ENCODE data around the gene TP53BP2. TPM values are rescaled to one million over a fixed set of nuclear protein-coding genes. Genes with fewer than 3 reads are reported as not detected.
"Not testable (repeated sequence)": the region's sequence is repeated elsewhere in the genome, so short reads cannot be mapped to it uniquely, and the experiment has no call there.

The TP53BP2 gene
- total RNA-seq, 1 donor, result 38.0 TPM

DNA sequence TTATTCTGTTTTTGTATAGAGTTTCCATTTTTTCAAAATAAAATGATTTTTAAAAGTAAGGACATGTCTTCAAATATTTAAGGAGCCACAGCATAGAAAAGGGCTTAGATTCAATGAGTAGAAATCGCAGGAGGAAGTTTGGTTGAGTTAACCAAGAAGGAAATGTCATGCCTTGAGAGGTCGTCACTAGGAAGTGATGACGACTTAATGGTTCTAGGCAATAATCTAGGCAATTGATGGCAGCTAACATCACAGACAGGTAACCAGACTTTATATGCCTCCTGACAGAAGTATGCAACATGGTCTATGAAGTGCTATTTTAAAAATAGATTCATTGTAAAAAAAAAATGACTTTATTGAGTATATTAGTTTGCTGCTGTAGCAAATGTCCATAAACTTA, 32.1 kb upstream of the TP53BP2 start:
- DNase-seq (ENCODE audit: low read depth), result no peak
- no peak overlapping the region for H3K4me3 ChIP-seq (ENCODE audit: low read depth, low read length)
- TF ChIP-seq, protein P1, sequence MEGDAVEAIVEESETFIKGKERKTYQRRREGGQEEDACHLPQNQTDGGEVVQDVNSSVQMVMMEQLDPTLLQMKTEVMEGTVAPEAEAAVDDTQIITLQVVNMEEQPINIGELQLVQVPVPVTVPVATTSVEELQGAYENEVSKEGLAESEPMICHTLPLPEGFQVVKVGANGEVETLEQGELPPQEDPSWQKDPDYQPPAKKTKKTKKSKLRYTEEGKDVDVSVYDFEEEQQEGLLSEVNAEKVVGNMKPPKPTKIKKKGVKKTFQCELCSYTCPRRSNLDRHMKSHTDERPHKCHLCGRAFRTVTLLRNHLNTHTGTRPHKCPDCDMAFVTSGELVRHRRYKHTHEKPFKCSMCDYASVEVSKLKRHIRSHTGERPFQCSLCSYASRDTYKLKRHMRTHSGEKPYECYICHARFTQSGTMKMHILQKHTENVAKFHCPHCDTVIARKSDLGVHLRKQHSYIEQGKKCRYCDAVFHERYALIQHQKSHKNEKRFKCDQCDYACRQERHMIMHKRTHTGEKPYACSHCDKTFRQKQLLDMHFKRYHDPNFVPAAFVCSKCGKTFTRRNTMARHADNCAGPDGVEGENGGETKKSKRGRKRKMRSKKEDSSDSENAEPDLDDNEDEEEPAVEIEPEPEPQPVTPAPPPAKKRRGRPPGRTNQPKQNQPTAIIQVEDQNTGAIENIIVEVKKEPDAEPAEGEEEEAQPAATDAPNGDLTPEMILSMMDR (IDR thresholded peaks at IDR 0.05; ENCODE audit: insufficient read depth, low read depth, low read length), result no peak

DNA sequence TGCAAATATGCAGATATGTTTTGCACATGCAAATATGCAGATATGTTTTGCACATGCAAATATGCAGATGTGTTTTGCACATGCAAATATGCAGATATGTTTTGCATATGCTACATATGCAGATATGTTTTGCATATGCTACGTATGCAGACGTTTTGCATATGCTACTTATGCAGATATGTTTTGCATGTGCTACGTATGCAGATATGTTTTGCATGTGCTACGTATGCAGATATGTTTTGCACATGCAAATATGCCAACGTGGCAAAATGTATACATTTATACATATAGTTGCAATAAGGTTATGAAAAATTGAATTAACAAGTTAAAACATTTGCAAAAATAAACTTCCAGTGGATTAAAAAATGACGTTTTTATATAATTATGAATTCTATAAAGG, 30.8 kb upstream of the TP53BP2 start:
- TF ChIP-seq, protein P1 (IDR thresholded peaks at IDR 0.05; ENCODE audit: insufficient read depth, low read depth, low read length), result no peak
- no peak overlapping the region for H3K4me3 ChIP-seq (ENCODE audit: low read depth, low read length)
- no peak for DNase-seq (ENCODE audit: low read depth)

DNA sequence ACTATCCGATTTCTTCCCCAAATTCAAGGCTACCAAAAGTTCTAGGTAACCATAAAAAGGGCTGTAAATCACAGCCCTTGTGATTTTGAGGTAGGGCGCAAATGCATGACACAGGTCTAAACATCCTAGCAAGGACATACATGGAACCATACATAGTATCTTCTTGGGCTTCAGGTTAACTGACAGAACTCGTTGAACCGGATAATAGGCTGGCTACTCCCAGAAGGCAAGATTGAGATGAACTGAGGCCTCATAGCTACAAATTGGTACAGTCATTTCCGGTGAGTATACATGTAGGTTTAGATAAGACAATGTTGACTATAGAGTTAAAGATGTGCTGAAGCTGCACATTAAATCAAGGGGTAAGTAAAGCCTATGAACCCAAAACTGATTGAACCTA, 27.3 kb upstream of the TP53BP2 start:
- DNase-seq (ENCODE audit: low read depth), result no peak
- H3K4me3 ChIP-seq (ENCODE audit: low read depth, low read length), result no peak overlapping the region
- TF ChIP-seq, protein P1 (IDR thresholded peaks at IDR 0.05; ENCODE audit: insufficient read depth, low read depth, low read length), result no peak

DNA sequence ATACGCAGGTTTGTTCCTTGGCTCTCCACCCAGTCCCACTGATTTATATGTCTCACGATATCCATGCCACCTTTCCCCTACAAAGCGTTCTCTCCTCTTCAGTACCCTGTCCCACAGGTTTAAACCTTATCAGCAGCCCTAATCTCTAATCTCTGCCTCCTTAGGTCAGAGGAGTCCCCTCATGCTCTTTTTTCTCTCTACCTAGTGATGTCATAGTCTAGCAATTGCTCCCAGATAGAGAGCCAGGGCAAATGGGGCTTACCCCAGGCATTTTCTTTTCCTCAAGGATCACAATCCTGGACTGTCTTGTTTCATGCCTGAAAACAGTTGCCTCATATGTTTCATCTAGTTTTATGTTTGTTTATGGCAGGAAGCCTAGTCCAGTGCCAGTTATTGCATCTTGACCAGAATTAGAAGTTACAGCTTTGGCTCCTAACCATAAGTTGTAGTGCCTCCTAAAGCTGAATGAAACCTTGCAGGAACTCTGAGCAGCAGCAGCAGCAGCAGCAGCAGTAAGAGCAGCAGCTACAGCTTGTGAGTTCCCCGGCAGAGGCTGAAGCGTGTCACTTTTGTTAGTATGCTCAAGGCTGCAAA, 26.7 kb upstream of the TP53BP2 start:
- H3K4me3 ChIP-seq (ENCODE audit: low read depth, low read length), result no peak overlapping the region
- DNase-seq (ENCODE audit: low read depth), result peak; percentile 54
- TF ChIP-seq, protein P1 (IDR thresholded peaks at IDR 0.05; ENCODE audit: insufficient read depth, low read depth, low read length), result no peak

GRCh38 chr1:223870617-223871574, 25.1 kb upstream of the TP53BP2 start:
- H3K4me3 ChIP-seq (ENCODE audit: low read depth, low read length), result peak overlapping the region; percentile 23
- DNase-seq (ENCODE audit: low read depth), result peak; percentile 37
- TF ChIP-seq, protein P1 (IDR thresholded peaks at IDR 0.05; ENCODE audit: insufficient read depth, low read depth, low read length), result no peak

DNA sequence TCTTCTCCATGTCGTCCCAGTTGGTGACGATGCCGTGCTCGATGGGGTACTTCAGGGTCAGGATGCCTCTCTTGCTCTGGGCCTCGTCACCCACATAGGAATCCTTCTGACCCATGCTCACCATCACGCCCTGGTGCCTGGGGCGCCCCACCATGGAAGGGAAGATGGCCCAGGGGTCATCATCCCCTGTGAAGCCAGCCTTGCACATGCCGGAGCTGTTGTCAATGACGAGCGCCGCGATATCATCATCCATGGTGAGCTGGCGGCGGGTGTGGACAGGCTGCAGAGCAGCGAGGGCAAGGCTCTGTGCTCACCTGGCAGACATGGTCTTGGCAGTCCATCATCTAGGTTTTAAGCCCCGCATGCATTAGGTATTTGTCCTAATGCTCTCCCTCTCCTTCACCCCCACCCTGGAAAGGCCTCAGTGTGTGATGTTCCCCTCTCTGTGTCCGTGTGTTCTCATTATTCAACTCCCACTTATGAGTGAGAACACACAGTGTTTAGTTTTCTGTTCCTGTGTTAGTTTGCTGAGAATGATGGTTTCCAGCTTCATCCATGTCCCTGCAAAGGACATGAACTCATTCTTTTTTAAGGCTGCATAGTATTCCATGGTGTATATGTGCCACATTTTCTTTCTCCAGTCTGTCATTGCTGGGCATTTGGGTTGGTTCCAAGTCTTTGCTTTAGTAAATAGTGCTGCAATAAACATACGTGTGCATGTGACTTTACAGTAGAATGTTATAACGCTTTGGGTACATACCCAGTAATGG, 19.0 kb upstream of the TP53BP2 start:
- not testable (repeated sequence) for DNase-seq (ENCODE audit: low read depth); H3K4me3 ChIP-seq (ENCODE audit: low read depth, low read length)

- TF ChIP-seq, protein P1 (IDR thresholded peaks at IDR 0.05; ENCODE audit: insufficient read depth, low read depth, low read length), result no peak
- DNase-seq (ENCODE audit: low read depth), result no peak
- H3K4me3 ChIP-seq (ENCODE audit: low read depth, low read length), result no peak overlapping the region
Measured at GRCh38 chr1:223864084-223864483, 18.3 kb upstream of the TP53BP2 start.
